Bronchial epithelial cell (primary cell): Measurements from ENCODE around the gene OR8B8. TPM values are rescaled to one million over a fixed set of nuclear protein-coding genes. Genes with fewer than 3 reads are reported as not detected.
"Not testable (repeated sequence)": the region's sequence is repeated elsewhere in the genome, so short reads cannot be mapped to it uniquely, and the experiment has no call there.

Experiments
- DNase-seq: peaks from one replicate; pipeline ENCODE4 v3.0.0-alpha.2; 2010; ENCODE audit warnings: low read depth
- FAIRE-seq: peaks from 2 replicates; lab custom pipeline; 2011; peaks lifted over from hg19 to GRCh38; lab: Jason Lieb, UNC
- H3K27me3 ChIP-seq: 2 replicates; pipeline ENCODE4 v1.5.1; 2011; ENCODE audit warnings: low read length; ENCODE audit not compliant: control insufficient read depth, insufficient read depth
- H3K36me3 ChIP-seq: 2 replicates; pipeline ENCODE4 v1.5.1; 2011; ENCODE audit warnings: low read length; ENCODE audit not compliant: control insufficient read depth, insufficient read depth
- H3K4me3 ChIP-seq: 2 replicates; pipeline ENCODE4 v1.5.1; 2011; ENCODE audit warnings: mild to moderate bottlenecking, low read depth, low read length, control low read depth
- CTCF ChIP-seq: IDR thresholded peaks from 2 replicates; pipeline ENCODE4 v1.5.1; 2011; ENCODE audit warnings: mild to moderate bottlenecking, moderate library complexity, low read length, control low read depth, inconsistent platforms; ENCODE audit not compliant: insufficient read depth, severe bottlenecking
- total RNA-seq: library from RNA; depleted of rRNA; stranded (reverse); fragments of >200 nt; gene quantifications from 2 replicates; pipeline ENCODE4 v1.2.1, GENCODE V29; 2014

The OR8B8 gene
- total RNA-seq, 1 donor from 2014 or later: not detected

- DNase-seq (no peak), FAIRE-seq (no peak)
Measured at GRCh38 chr11:124467381-124467927, 22.0 kb upstream of the OR8B8 start.

GRCh38 chr11:124465368-124465767 lies 19.9 kb upstream of the OR8B8 start:
- Histone ChIP-seq H3K4me3 (no peak overlapping the region), H3K36me3 (no peaks in the 10 kb centered on the region), H3K27me3 (no peaks in the 10 kb centered on the region)
- no peak for DNase-seq
- TF ChIP-seq CTCF: no peak
- no peak for FAIRE-seq

More at GRCh38 chr11:124467381-124467927, 22.0 kb upstream of the OR8B8 start:
- Histone ChIP-seq H3K36me3 (no peaks in the 10 kb centered on the region), H3K27me3 (no peaks in the 10 kb centered on the region), H3K4me3 (no peak overlapping the region)
- TF ChIP-seq CTCF: no peak

GRCh38 chr11:124463990-124464389 lies 18.5 kb upstream of the OR8B8 start:
- no peak for TF ChIP-seq CTCF
- Histone ChIP-seq H3K4me3 (no peak overlapping the region), H3K27me3 (no peaks in the 10 kb centered on the region), H3K36me3 (no peaks in the 10 kb centered on the region)
- FAIRE-seq (no peak), DNase-seq (no peak)

GRCh38 chr11:124463324-124463723 lies 17.8 kb upstream of the OR8B8 start:
- H3K27me3 ChIP-seq: no peaks in the 10 kb centered on the region
- no peaks in the 10 kb centered on the region for H3K36me3 ChIP-seq
- DNase-seq: no peak
- no peak for TF ChIP-seq CTCF
- H3K4me3 ChIP-seq: no peak overlapping the region
- no peak for FAIRE-seq

GRCh38 chr11:124460459-124460858 lies 15.0 kb upstream of the OR8B8 start:
- no peaks in the 10 kb centered on the region for H3K27me3 ChIP-seq
- H3K36me3 ChIP-seq: no peaks in the 10 kb centered on the region
- no peak overlapping the region for H3K4me3 ChIP-seq
- FAIRE-seq (no peak), DNase-seq (no peak)
- no peak for TF ChIP-seq CTCF

- not testable (repeated sequence) for H3K4me3 ChIP-seq, FAIRE-seq, H3K36me3 ChIP-seq, H3K27me3 ChIP-seq, DNase-seq
Measured at GRCh38 chr11:124459379-124459778, 13.9 kb upstream of the OR8B8 start.
